Activated CD4-positive, alpha-beta T cell treated with anti-CD3 and anti-CD28 coated beads, Interleukin-2, amount 50 U/mL, for 4 hours (primary cell): ENCODE results near the gene NFIC.
"Not testable (repeated sequence)": the region's sequence is repeated elsewhere in the genome, so short reads cannot be mapped to it uniquely, and the experiment has no call there.

Experiments
- DNase-seq, 2 experiments: peaks; one replicate each; pipeline ENCODE4 v3.0.0-alpha.2; 2020

Gene NFIC

GRCh38 chr19:3496392-3497273, 130.2 kb downstream of the NFIC start:
- DNase-seq = no peak

GRCh38 chr19:3497757-3498520, 131.6 kb downstream of the NFIC start:
- DNase-seq = no peak

GRCh38 chr19:3499738-3500428, 133.5 kb downstream of the NFIC start:
- no peak for DNase-seq

- peak; percentile 95 to 96 for DNase-seq
These were observed 134.2 kb downstream of the NFIC start, which contains the start of gene DOHH for GRCh38 chr19:3500429-3501101. TSS of gene DOHH (minus strand) at chr19:3500674. CDS start at chr19:3496814, 3,860 bp downstream.

GRCh38 chr19:3501780-3502179, 135.4 kb downstream of the NFIC start:
- no peak for DNase-seq

- no peak for DNase-seq
These were observed 136.7 kb downstream of the NFIC start for GRCh38 chr19:3503036-3503572.

GRCh38 chr19:3504735-3505134, 138.4 kb downstream of the NFIC start:
- DNase-seq = no peak

GRCh38 chr19:3505598-3506383, 139.4 kb downstream of the NFIC start, which contains the start of gene FZR1:
TSS of gene FZR1 (plus strand) at chr19:3506311. CDS start at chr19:3522990, 16,679 bp downstream.
- peak; percentile 98 to 99 for DNase-seq

GRCh38 chr19:3506384-3507340, 140.3 kb downstream of the NFIC start:
- no peak for DNase-seq

- peak; percentile 49 to 54 for DNase-seq
These were observed 141.2 kb downstream of the NFIC start for GRCh38 chr19:3507371-3508120.

GRCh38 chr19:3508121-3508661, 141.8 kb downstream of the NFIC start:
- DNase-seq = not testable (repeated sequence)

GRCh38 chr19:3508771-3509535, 142.6 kb downstream of the NFIC start:
- no peak for DNase-seq

GRCh38 chr19:3509566-3509989, 143.2 kb downstream of the NFIC start:
- DNase-seq = peak; percentile 15 to 34

GRCh38 chr19:3510727-3511126, 144.3 kb downstream of the NFIC start:
- DNase-seq = no peak

- no peak for DNase-seq
These were observed 145.3 kb downstream of the NFIC start for GRCh38 chr19:3511506-3512251.

GRCh38 chr19:3512562-3513228, 146.3 kb downstream of the NFIC start:
- DNase-seq = no peak
